PC-3 (cell line): ENCODE data around the gene PMF1. TPM values are rescaled to one million over a fixed set of nuclear protein-coding genes. Genes with fewer than 3 reads are reported as not detected.

Source experiments
- total RNA-seq: library from RNA; depleted of rRNA; stranded (reverse); fragments of >200 nt; gene quantifications from 2 replicates; pipeline ENCODE4 v1.2.3, GENCODE V29; 2014; rRNA removed

PMF1 gene
- total RNA-seq, 1 experiment from 2014 or later, result 131 TPM

Other genes with a start within 250 kb of the PMF1 start
- gene ARHGEF2, start 234.5 kb upstream of the PMF1 start, total RNA-seq, result 65.9 and 70.8 TPM in 2 replicates
- 282 and 293 TPM in 2 replicates for gene SSR2, start 192.1 kb upstream of the PMF1 start, total RNA-seq
- 45.4 and 62.9 TPM in 2 replicates for gene UBQLN4, start 159.2 kb upstream of the PMF1 start, total RNA-seq
- 130 TPM in 2 replicates for gene LAMTOR2, start 158.2 kb upstream of the PMF1 start, total RNA-seq
- gene RAB25, start 151.8 kb upstream of the PMF1 start, total RNA-seq, result 18.1 and 18.5 TPM in 2 replicates
- gene MEX3A, start 130.5 kb upstream of the PMF1 start, total RNA-seq, result 12.9 and 14.7 TPM in 2 replicates
- gene LMNA, start 98.3 kb upstream of the PMF1 start, total RNA-seq, result 864 and 1,095 TPM in 2 replicates
- gene SEMA4A, start 59.4 kb upstream of the PMF1 start, total RNA-seq, result 5.8 and 13.1 TPM in 2 replicates
- gene SLC25A44, start 18.9 kb upstream of the PMF1 start, total RNA-seq, result 28.1 and 33.1 TPM in 2 replicates
- 0.35 and 2.5 TPM in 2 replicates for gene BGLAP, start 29.2 kb downstream of the PMF1 start, total RNA-seq
- 6.6 and 7.2 TPM in 2 replicates for gene PAQR6, start 35.0 kb downstream of the PMF1 start, total RNA-seq
- gene SMG5, start 69.8 kb downstream of the PMF1 start, total RNA-seq, result 126 and 130 TPM in 2 replicates
- gene TMEM79, start 71.3 kb downstream of the PMF1 start, total RNA-seq, result 8.1 and 11.2 TPM in 2 replicates
- gene GLMP, start 82.7 kb downstream of the PMF1 start, total RNA-seq, result 49.8 and 52.2 TPM in 2 replicates
- 1.1 TPM in 1 of 2 replicates, not detected in the other for gene VHLL, start 86.3 kb downstream of the PMF1 start, total RNA-seq
- gene CCT3, start 125.3 kb downstream of the PMF1 start, total RNA-seq, result 666 and 692 TPM in 2 replicates
- gene TSACC, start 125.5 kb downstream of the PMF1 start, total RNA-seq, result 0.51 and 1.3 TPM in 2 replicates
- gene RHBG, start 156.2 kb downstream of the PMF1 start, total RNA-seq, result 0.26 TPM in 1 of 2 replicates, not detected in the other